HCT116 (cell line): ENCODE measurements around the gene ANO8. TPM values are rescaled to one million over a fixed set of nuclear protein-coding genes. Genes with fewer than 3 reads are reported as not detected.

ENCODE experiments used
- ELF1 ChIP-seq: IDR thresholded peaks from 2 replicates; pipeline ENCODE4 v1.6.1; 2012; ENCODE audit warnings: low read depth, borderline replicate concordance
- FOSL1 ChIP-seq: IDR thresholded peaks from 2 replicates; pipeline ENCODE4 v1.6.1; 2012; ENCODE audit warnings: low read depth
- JUND ChIP-seq: IDR thresholded peaks from 2 replicates; pipeline ENCODE4 v1.6.1; 2012
- SIN3A ChIP-seq: IDR thresholded peaks from 2 replicates; pipeline ENCODE4 v1.6.1; 2012; ENCODE audit warnings: low read depth
- SP1 ChIP-seq: IDR thresholded peaks from 2 replicates; pipeline ENCODE4 v1.6.1; 2012; ENCODE audit warnings: low read depth
- SRF ChIP-seq: IDR thresholded peaks from 2 replicates; pipeline ENCODE4 v1.6.1; 2012; ENCODE audit warnings: low read depth
- ZNF274 ChIP-seq: fragments of 200-500 bp; sonication (Bioruptor generic); IDR thresholded peaks from 2 replicates; pipeline ENCODE4 v1.6.1; 2014; ENCODE audit warnings: mild to moderate bottlenecking, low read depth, low read length, inconsistent platforms
- total RNA-seq: library from RNA; stranded (reverse); gene quantifications from one replicate; pipeline ENCODE4 v1.2.1, GENCODE V29; 2021; ENCODE audit not compliant: unreplicated experiment
- TF ChIP-seq, protein P1 (sequence below): IDR thresholded peaks from 2 replicates; pipeline ENCODE4 v1.6.1; 2012; ENCODE audit warnings: low read depth
- TF ChIP-seq, protein P2 (sequence below): IDR thresholded peaks from 2 replicates; pipeline ENCODE4 v1.6.1; 2012

The ANO8 gene
- total RNA-seq, 1 experiment from 2014 or later, result 22.9 TPM

DNA sequence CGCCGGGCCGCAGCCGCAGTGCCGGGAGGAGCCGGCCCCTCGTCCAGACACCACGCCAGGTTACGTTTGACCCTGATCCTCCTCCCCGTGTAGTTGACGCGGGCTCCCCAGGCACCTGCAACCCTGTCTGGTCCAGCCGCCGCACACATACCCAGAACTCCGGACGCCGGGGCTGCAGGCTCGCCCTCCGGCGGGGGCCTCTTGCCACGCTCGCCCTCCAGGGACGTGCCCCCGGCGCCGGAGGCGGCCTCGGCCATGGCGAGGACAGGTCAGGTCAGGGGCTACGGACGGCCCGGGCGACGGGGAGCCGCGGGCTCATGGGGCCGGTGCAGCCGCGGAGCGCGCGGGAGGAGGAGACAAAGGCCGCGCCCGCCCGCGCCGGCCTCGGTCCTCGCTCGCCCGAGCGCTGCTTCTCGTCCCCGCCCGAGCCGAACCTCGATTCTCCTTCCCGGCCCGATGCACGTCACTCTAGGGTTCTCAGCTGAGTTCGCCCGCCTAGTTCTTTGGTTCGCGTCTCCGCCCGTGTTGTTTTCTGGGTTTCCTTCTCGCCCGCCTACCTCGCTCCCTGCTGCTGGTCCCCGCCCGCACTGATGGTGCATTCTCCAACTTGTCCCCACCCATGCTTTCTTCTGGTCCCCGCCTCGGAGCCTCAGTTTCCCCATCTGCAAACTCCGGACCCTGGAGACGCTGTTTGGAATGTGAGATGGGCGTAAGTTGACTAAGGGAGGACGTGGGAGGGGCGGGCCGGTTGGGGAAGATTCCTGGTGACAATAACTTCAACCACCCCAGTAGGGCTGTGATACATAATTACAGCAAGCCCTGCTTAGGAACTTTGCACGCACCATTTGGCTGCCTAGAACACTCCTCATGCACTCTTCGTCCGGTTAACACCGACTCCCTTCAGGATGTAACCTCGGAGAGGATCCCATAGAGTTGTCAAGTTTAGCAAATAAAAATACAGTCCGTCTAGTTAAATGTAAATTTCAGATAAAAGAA is at the start of gene ANO8 (continued):
- TF ChIP-seq, protein P1, sequence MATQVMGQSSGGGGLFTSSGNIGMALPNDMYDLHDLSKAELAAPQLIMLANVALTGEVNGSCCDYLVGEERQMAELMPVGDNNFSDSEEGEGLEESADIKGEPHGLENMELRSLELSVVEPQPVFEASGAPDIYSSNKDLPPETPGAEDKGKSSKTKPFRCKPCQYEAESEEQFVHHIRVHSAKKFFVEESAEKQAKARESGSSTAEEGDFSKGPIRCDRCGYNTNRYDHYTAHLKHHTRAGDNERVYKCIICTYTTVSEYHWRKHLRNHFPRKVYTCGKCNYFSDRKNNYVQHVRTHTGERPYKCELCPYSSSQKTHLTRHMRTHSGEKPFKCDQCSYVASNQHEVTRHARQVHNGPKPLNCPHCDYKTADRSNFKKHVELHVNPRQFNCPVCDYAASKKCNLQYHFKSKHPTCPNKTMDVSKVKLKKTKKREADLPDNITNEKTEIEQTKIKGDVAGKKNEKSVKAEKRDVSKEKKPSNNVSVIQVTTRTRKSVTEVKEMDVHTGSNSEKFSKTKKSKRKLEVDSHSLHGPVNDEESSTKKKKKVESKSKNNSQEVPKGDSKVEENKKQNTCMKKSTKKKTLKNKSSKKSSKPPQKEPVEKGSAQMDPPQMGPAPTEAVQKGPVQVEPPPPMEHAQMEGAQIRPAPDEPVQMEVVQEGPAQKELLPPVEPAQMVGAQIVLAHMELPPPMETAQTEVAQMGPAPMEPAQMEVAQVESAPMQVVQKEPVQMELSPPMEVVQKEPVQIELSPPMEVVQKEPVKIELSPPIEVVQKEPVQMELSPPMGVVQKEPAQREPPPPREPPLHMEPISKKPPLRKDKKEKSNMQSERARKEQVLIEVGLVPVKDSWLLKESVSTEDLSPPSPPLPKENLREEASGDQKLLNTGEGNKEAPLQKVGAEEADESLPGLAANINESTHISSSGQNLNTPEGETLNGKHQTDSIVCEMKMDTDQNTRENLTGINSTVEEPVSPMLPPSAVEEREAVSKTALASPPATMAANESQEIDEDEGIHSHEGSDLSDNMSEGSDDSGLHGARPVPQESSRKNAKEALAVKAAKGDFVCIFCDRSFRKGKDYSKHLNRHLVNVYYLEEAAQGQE, result no peak
- TF ChIP-seq SRF (no peak), FOSL1 (no peak), SIN3A (peak; percentile 66; the same call in 1 of the 2 replicates), ZNF274 (no peak), JUND (no peak), SP1 (peak; percentile 95), ELF1 (no peak)
- TF ChIP-seq, protein P2, sequence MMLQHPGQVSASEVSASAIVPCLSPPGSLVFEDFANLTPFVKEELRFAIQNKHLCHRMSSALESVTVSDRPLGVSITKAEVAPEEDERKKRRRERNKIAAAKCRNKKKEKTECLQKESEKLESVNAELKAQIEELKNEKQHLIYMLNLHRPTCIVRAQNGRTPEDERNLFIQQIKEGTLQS, result no peak
